Smooth muscle cell (in vitro differentiated cells): ENCODE results near the gene COBL. TPM values are rescaled to one million over a fixed set of nuclear protein-coding genes. Genes with fewer than 3 reads are reported as not detected.

ENCODE experiments used
- DNase-seq: peaks from one replicate; lab custom pipeline; 2025; ENCODE audit not compliant: unreplicated experiment; lab: John Stamatoyannopoulos, UW
- H2AFZ ChIP-seq: fragments of 200-600 bp; sonication (generic); 2 replicates; pipeline ENCODE4 v1.6.0; 2016; ENCODE audit warnings: antibody characterized with exemption, low read depth, mild to moderate bottlenecking
- H3F3A ChIP-seq: fragments of 200-600 bp; sonication (generic); 2 replicates; pipeline ENCODE4 v1.6.0; 2017; ENCODE audit warnings: antibody characterized with exemption, low read depth
- H3K27ac ChIP-seq: fragments of 200-600 bp; sonication (generic); 2 replicates; pipeline ENCODE4 v1.5.1; 2016; ENCODE audit warnings: low read depth, mild to moderate bottlenecking
- H3K27me3 ChIP-seq: fragments of 200-600 bp; sonication (generic); 2 replicates; pipeline ENCODE4 v1.6.1; 2016; ENCODE audit warnings: low read depth, mild to moderate bottlenecking
- H3K36me3 ChIP-seq: fragments of 200-600 bp; sonication (generic); 2 replicates; pipeline ENCODE4 v1.5.1; 2016; ENCODE audit warnings: low read depth
- H3K4me1 ChIP-seq: fragments of 200-600 bp; sonication (generic); 2 replicates; pipeline ENCODE4 v1.5.1; 2016; ENCODE audit warnings: low read depth
- H3K4me2 ChIP-seq: fragments of 200-600 bp; sonication (generic); 2 replicates; pipeline ENCODE4 v1.6.0; 2016; ENCODE audit warnings: mild to moderate bottlenecking
- H3K4me3 ChIP-seq: fragments of 200-600 bp; sonication (generic); 2 replicates; pipeline ENCODE4 v1.5.1; 2016; ENCODE audit warnings: mild to moderate bottlenecking
- H3K79me2 ChIP-seq: fragments of 200-600 bp; sonication (generic); 2 replicates; pipeline ENCODE4 v1.6.0; 2016; ENCODE audit warnings: low read depth, mild to moderate bottlenecking
- H3K9ac ChIP-seq: fragments of 200-600 bp; sonication (generic); 2 replicates; pipeline ENCODE4 v1.6.0; 2016; ENCODE audit warnings: low read depth
- H3K9me3 ChIP-seq: fragments of 200-600 bp; sonication (generic); replicated peaks from 2 replicates; pipeline ENCODE4 v1.5.1; 2016; ENCODE audit warnings: low read depth
- H4K20me1 ChIP-seq: fragments of 200-600 bp; sonication (generic); 2 replicates; pipeline ENCODE4 v1.6.0; 2016; ENCODE audit warnings: low read depth
- CTCF ChIP-seq: fragments of 200-600 bp; sonication (generic); IDR thresholded peaks from 2 replicates; pipeline ENCODE4 v1.5.1; 2017; ENCODE audit warnings: borderline replicate concordance, mild to moderate bottlenecking, antibody characterized with exemption; ENCODE audit not compliant: insufficient read depth, poor library complexity, severe bottlenecking
- WGBS: methylation state at CpG from one replicate; pipeline ENCODE4 v1.1.7; 2016; ENCODE audit warnings: low lambda C conversion rate; 5-methylcytosine and 5-hydroxymethylcytosine counted together
- polyA plus RNA-seq: library from polyadenylated mRNA; unstranded; fragments of >200 nt; fragmentation: Nextera tagmentation; extraction: Ambion mirVana; gene quantifications from 2 replicates; pipeline ENCODE4 v1.2.1, GENCODE V29; 2016
- total RNA-seq: library from RNA; depleted of rRNA; stranded (reverse); fragments of >200 nt; gene quantifications from 2 replicates; pipeline ENCODE4 v1.2.3, GENCODE V29; 2014

COBL gene
- total and polyA plus RNA-seq, 2 experiments from 2014 or later: 0.47 to 2.8 TPM

- Histone ChIP-seq H3K9ac (no peak overlapping the region), H3K79me2 (no peaks in the 10 kb centered on the region), H3K27ac (no peak overlapping the region), H3K4me3 (no peak overlapping the region), H2AFZ (no peak overlapping the region), H3K27me3 (peaks cover 3% of the 10 kb centered on the region), H3K4me2 (no peak overlapping the region), H3K4me1 (no peaks in the 10 kb centered on the region), H3F3A (no peaks in the 10 kb centered on the region), H4K20me1 (no peaks in the 10 kb centered on the region), H3K36me3 (no peaks in the 10 kb centered on the region), H3K9me3 (no peaks in the 10 kb centered on the region)
- no peak for DNase-seq
- TF ChIP-seq CTCF: no peak
- 73% methylated on average over 9 of the region's 9 CpGs for WGBS
Measured at GRCh38 chr7:51121931-51122425, 194.6 kb downstream of the COBL start.

GRCh38 chr7:51121036-51121790 is 195.4 kb downstream of the COBL start:
- Histone ChIP-seq H3K9ac (no peak overlapping the region), H4K20me1 (no peaks in the 10 kb centered on the region), H3K27me3 (peaks cover 3% of the 10 kb centered on the region), H3K4me1 (no peaks in the 10 kb centered on the region), H3K36me3 (peaks cover 1% of the 10 kb centered on the region), H3K4me3 (no peak overlapping the region), H3K9me3 (peaks cover under 1% of the 10 kb centered on the region), H3K79me2 (no peaks in the 10 kb centered on the region), H3F3A (no peaks in the 10 kb centered on the region), H3K27ac (no peak overlapping the region), H3K4me2 (no peak overlapping the region), H2AFZ (no peak overlapping the region)
- TF ChIP-seq CTCF: no peak
- DNase-seq: no peak
- 96% methylated on average over 5 of the region's 5 CpGs for WGBS

GRCh38 chr7:51118628-51119027 is 198.0 kb downstream of the COBL start:
- no peak for TF ChIP-seq CTCF
- H3K4me2 ChIP-seq: no peak overlapping the region
- no peaks in the 10 kb centered on the region for H3F3A ChIP-seq
- no peak overlapping the region for H2AFZ ChIP-seq
- H4K20me1 ChIP-seq: no peaks in the 10 kb centered on the region
- H3K79me2 ChIP-seq: no peaks in the 10 kb centered on the region
- no peak overlapping the region for H3K27ac ChIP-seq
- H3K27me3 ChIP-seq: peaks cover 3% of the 10 kb centered on the region
- H3K4me3 ChIP-seq: no peak overlapping the region
- peaks cover 5% of the 10 kb centered on the region for H3K9me3 ChIP-seq
- H3K4me1 ChIP-seq: no peaks in the 10 kb centered on the region
- WGBS: 94% methylated on average over 4 of the region's 4 CpGs
- no peak for DNase-seq
- no peak overlapping the region for H3K9ac ChIP-seq
- H3K36me3 ChIP-seq: peaks cover 5% of the 10 kb centered on the region

- Histone ChIP-seq H3F3A (no peaks in the 10 kb centered on the region), H2AFZ (no peak overlapping the region), H3K4me1 (no peaks in the 10 kb centered on the region), H3K79me2 (no peaks in the 10 kb centered on the region), H3K9ac (no peak overlapping the region), H3K36me3 (peaks cover 5% of the 10 kb centered on the region), H3K4me3 (no peak overlapping the region), H4K20me1 (no peaks in the 10 kb centered on the region), H3K9me3 (peaks cover 5% of the 10 kb centered on the region), H3K27me3 (no peaks in the 10 kb centered on the region), H3K27ac (no peak overlapping the region), H3K4me2 (no peak overlapping the region)
- 93% methylated on average over 1 of the region's 1 CpG for WGBS
- DNase-seq: no peak
- no peak for TF ChIP-seq CTCF
Measured at GRCh38 chr7:51114501-51114900, 202.1 kb downstream of the COBL start.
